Keratinocyte (primary cell): ENCODE data around the gene PRSS53. TPM values are rescaled to one million over a fixed set of nuclear protein-coding genes. Genes with fewer than 3 reads are reported as not detected.
"Not testable (repeated sequence)": the region's sequence is repeated elsewhere in the genome, so short reads cannot be mapped to it uniquely, and the experiment has no call there.

ENCODE experiments used
- DNase-seq: peaks from one replicate; pipeline ENCODE4 v3.0.0-alpha.2; 2011; ENCODE audit warnings: low read depth, missing footprints, low spot score
- FAIRE-seq: peaks from 2 replicates; lab custom pipeline; 2011; peaks lifted over from hg19 to GRCh38; lab: Jason Lieb, UNC
- H2AFZ ChIP-seq: 2 replicates; pipeline ENCODE4 v1.6.0; 2012; ENCODE audit warnings: low read length, control low read depth, inconsistent platforms; ENCODE audit not compliant: control insufficient read depth
- H3K27ac ChIP-seq: 2 replicates; pipeline ENCODE4 v1.5.1; 2011; ENCODE audit warnings: low read length; ENCODE audit not compliant: control insufficient read depth, insufficient read depth
- H3K27me3 ChIP-seq: 3 replicates; pipeline ENCODE4 v1.6.0; 2011; ENCODE audit warnings: low read length; ENCODE audit not compliant: control insufficient read depth, insufficient read depth; ENCODE audit errors: extremely low read depth
- H3K36me3 ChIP-seq, 2 experiments: 2 replicates in 1 of 2; 3 replicates in 1 of 2; pipeline ENCODE4 v1.5.1; 2011; ENCODE audit warnings: low read length in 2 of 2, mild to moderate bottlenecking in 1 of 2; ENCODE audit not compliant: control insufficient read depth in 2 of 2, insufficient read depth in 2 of 2; ENCODE audit errors: extremely low read depth in 1 of 2
- H3K4me1 ChIP-seq: 3 replicates; pipeline ENCODE4 v1.5.1; 2011; ENCODE audit warnings: low read length; ENCODE audit not compliant: control insufficient read depth, insufficient read depth; ENCODE audit errors: extremely low read depth
- H3K4me2 ChIP-seq: 3 replicates; pipeline ENCODE4 v1.6.0; 2011; ENCODE audit warnings: low read depth, low read length; ENCODE audit not compliant: control insufficient read depth, insufficient read depth; ENCODE audit errors: extremely low read depth
- H3K4me3 ChIP-seq, 3 experiments: fragments of 200-600 bp in 1 of 3; sonication (generic) in 1 of 3; 2 replicates in 2 of 3; 3 replicates in 1 of 3; pipeline ENCODE4 v1.5.1; 2011 to 2016; ENCODE audit warnings: low read length in 3 of 3, mild to moderate bottlenecking in 3 of 3, control low read depth in 2 of 3, inconsistent platforms in 1 of 3, low read depth in 1 of 3, mixed read lengths in 1 of 3, mixed run types in 1 of 3, moderate library complexity in 1 of 3; ENCODE audit not compliant: control insufficient read depth in 2 of 3, insufficient read depth in 2 of 3; ENCODE audit errors: extremely low read depth in 1 of 3
- H3K79me2 ChIP-seq: 2 replicates; pipeline ENCODE4 v1.6.0; 2012; ENCODE audit warnings: low read length; ENCODE audit not compliant: control insufficient read depth, insufficient read depth
- H3K9ac ChIP-seq: 3 replicates; pipeline ENCODE4 v1.6.0; 2011; ENCODE audit warnings: low read length; ENCODE audit not compliant: control insufficient read depth, insufficient read depth; ENCODE audit errors: extremely low read depth
- H3K9me1 ChIP-seq: 3 replicates; pipeline ENCODE4 v1.6.0; 2011; ENCODE audit warnings: low read length; ENCODE audit not compliant: control insufficient read depth, insufficient read depth; ENCODE audit errors: extremely low read depth
- H3K9me3 ChIP-seq: 2 replicates; pipeline ENCODE4 v1.5.1; 2012; ENCODE audit warnings: low read depth, low read length; ENCODE audit not compliant: control insufficient read depth
- H4K20me1 ChIP-seq: 3 replicates; pipeline ENCODE4 v1.6.0; 2011; ENCODE audit warnings: low read length; ENCODE audit not compliant: control insufficient read depth, insufficient read depth; ENCODE audit errors: extremely low read depth
- EZH2 ChIP-seq: IDR thresholded peaks from one replicate; pipeline ENCODE4 v1.6.1; 2012; ENCODE audit warnings: inconsistent platforms, mild to moderate bottlenecking, low read length, moderate library complexity
- dilution Hi-C: fragments of 300-500 bp; cut with MboI; formaldehyde crosslinking; loops from one replicate; pipeline ENCODE4 v1.7.0; 2020; ENCODE audit warnings: low sequenced_read_pairs; ENCODE audit not compliant: extremely low pct_ligation_motif_present
- polyA minus RNA-seq, 3 experiments: library from RNA; depleted of rRNA, polyadenylated mRNA; stranded (reverse); fragments of >200 nt; gene quantifications; 1 replicate in 1 of 3; 2 replicates in 1 of 3; 3 replicates in 1 of 3; pipeline ENCODE4 v1.2.3, GENCODE V29; 2011
- polyA plus RNA-seq, 5 experiments: library from polyadenylated mRNA; depleted of rRNA in 3 of 5; stranded (reverse) in 3 of 5; stranded (forward) in 1 of 5; unstranded in 1 of 5; fragments of >200 nt; gene quantifications; 1 replicate in 1 of 5; 2 replicates in 3 of 5; 3 replicates in 1 of 5; pipeline versions ENCODE4 v1.2.1 to v1.2.3, GENCODE V29; 2011 to 2012; ENCODE audit warnings: missing spikeins in 2 of 5, low read depth in 1 of 5, low replicate concordance in 1 of 5
- TF ChIP-seq, protein P1 (sequence below), 3 experiments: IDR thresholded peaks in 1 of 3; conservative IDR thresholded peaks in 1 of 3; optimal IDR thresholded peaks in 1 of 3; 2 replicates in 2 of 3; 3 replicates in 1 of 3; pipeline versions ENCODE3 to v1.5.1; 2011; ENCODE audit warnings: low read length in 3 of 3, mild to moderate bottlenecking in 3 of 3, moderate library complexity in 2 of 3, control low read depth in 1 of 3, inconsistent platforms in 1 of 3; ENCODE audit not compliant: insufficient read depth in 2 of 3; ENCODE audit errors: extremely low read depth in 1 of 3

PRSS53 gene
- polyA plus RNA-seq (0.50 to 1.2 TPM (median 0.97 TPM) in 3 replicates), polyA minus RNA-seq (0.90 to 1.2 TPM (median 0.92 TPM) in 3 replicates)
- 0.15 TPM for polyA plus RNA-seq (2011; ENCODE audit: low read depth)
- 0.06 and 0.30 TPM in 2 replicates for polyA plus RNA-seq (2011; cell fraction: cytosol; rRNA removed)
- polyA plus RNA-seq (2011; cell fraction: nucleus; rRNA removed) = 6.4 and 8.1 TPM in 2 replicates
- 0.29 and 0.71 TPM in 2 replicates for polyA plus RNA-seq (2012; ENCODE audit: low replicate concordance)
- polyA minus RNA-seq (2011; cell fraction: cytosol; rRNA and poly(A)+ RNA removed) = not detected
- polyA minus RNA-seq (2011; cell fraction: nucleus; rRNA and poly(A)+ RNA removed) = 0.95 and 1.2 TPM in 2 replicates

DNA sequence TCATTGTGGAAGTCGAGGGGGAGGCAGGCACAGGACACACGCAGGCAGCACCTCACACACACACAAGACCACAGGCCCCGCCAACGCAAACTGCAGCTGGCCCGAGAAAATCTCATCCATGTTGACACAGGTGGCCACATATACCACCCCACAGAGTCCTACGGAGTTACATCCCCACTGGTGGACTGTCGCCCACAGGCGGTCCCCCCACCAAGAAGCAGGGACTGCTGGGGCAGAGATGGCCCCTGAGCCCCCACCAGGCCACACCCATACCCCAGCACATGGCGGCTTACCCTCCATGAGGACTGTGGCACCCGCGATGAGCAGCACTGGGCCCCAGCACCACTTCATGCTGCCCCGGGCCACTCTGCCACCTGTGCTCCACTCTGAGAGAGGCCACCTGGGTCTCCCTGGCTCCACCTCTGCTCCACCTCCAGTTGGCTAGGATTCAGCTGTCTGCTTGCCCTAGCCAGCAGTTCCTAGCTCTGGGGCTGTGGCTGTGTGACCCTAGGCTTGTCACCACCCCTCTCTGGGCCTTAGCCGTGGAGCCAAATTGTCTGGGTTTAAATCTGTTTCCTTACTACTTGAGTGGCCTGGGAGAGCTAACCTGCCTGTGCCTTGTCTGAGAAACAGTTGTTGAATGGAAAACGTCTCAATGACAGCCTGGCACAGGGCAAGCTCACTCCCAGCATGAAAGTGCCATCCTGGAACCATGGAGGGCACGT is at the start of gene PRSS53:
Gene PRSS53, minus strand, starts transcription at position 485 of the 725 bp plus-strand sequence. Its CDS starts 134 bp downstream, at position 351.
- H3K79me2 ChIP-seq = peaks cover 20% of the 10 kb centered on the region
- no peak within 1 kb of the TSS for H3K4me3 ChIP-seq
- H3K9ac ChIP-seq = no peak within 1 kb of the TSS
- H3K4me2 ChIP-seq = no peak within 1 kb of the TSS
- no peak within 1 kb of the TSS for H3K27ac ChIP-seq
- no peaks in the 10 kb centered on the region for H3K27me3 ChIP-seq
- DNase-seq (no peak), FAIRE-seq (no peak)
- H3K4me1 ChIP-seq = peaks cover 15% of the 10 kb centered on the region
- TF ChIP-seq EZH2 = no peak
- TF ChIP-seq, protein P1, sequence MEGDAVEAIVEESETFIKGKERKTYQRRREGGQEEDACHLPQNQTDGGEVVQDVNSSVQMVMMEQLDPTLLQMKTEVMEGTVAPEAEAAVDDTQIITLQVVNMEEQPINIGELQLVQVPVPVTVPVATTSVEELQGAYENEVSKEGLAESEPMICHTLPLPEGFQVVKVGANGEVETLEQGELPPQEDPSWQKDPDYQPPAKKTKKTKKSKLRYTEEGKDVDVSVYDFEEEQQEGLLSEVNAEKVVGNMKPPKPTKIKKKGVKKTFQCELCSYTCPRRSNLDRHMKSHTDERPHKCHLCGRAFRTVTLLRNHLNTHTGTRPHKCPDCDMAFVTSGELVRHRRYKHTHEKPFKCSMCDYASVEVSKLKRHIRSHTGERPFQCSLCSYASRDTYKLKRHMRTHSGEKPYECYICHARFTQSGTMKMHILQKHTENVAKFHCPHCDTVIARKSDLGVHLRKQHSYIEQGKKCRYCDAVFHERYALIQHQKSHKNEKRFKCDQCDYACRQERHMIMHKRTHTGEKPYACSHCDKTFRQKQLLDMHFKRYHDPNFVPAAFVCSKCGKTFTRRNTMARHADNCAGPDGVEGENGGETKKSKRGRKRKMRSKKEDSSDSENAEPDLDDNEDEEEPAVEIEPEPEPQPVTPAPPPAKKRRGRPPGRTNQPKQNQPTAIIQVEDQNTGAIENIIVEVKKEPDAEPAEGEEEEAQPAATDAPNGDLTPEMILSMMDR (optimal IDR thresholded peaks at IDR 0.05 in 1 of 3, IDR thresholded peaks at IDR 0.05 in 1 of 3, conservative IDR thresholded peaks at IDR 0.05 in 1 of 3; ENCODE audit: extremely low read depth in 1 of 3, insufficient read depth in 2 of 3, low read length in 3 of 3) = no peak
- peaks cover 7 to 12% of the 10 kb centered on the region in 2 experiments for H3K36me3 ChIP-seq
- dilution Hi-C loops = no loop called here
- no peak within 1 kb of the TSS for H2AFZ ChIP-seq
- H3K9me3 ChIP-seq = no peaks in the 10 kb centered on the region
- no peaks in the 10 kb centered on the region for H4K20me1 ChIP-seq
- H3K9me1 ChIP-seq = no peaks in the 10 kb centered on the region

DNA sequence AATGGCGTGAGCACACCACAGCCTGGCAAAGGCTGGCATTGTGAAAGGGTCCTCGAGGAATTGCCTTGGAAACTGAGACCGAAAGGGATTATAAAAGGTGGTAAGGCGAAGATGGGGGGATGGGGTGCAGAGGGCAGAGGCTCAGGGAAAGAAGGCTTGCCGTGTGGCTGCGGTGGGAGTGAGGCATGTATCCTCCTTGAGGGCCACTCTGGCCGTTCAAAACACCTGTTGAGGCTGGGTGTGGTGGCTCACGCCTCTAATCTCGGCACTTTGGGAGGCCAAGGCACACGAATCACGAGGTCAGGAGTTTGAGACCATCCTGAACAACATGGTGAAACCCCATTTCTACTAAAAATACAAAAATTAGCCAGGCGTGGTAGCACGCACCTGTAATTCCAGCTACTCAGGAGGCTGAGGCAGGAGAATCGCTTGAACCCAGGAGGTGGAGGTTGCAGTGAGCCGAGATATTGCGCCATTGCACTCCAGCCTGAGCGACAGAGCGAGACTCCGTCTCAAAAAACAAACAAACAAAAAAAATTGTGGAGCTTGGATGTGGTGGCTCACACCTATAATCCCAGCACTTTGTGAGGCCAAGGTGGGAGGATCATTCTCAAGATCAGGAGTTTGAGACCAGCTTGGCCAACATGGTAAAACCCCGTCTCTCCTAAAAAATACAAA is 48.2 kb upstream of the PRSS53 start:
- H3K27me3 ChIP-seq, H3K27ac ChIP-seq, H3K9ac ChIP-seq, FAIRE-seq, H3K9me1 ChIP-seq, H4K20me1 ChIP-seq, H3K4me3 ChIP-seq, H3K9me3 ChIP-seq, H2AFZ ChIP-seq, H3K4me2 ChIP-seq, DNase-seq, dilution Hi-C loops: not testable (repeated sequence)
- H3K4me1 ChIP-seq = peaks cover 64% of the 10 kb centered on the region
- peaks cover 29% of the 10 kb centered on the region for H3K79me2 ChIP-seq
- peaks cover 9 to 13% of the 10 kb centered on the region in 2 experiments for H3K36me3 ChIP-seq
